Hepatocyte (in vitro differentiated cells): ENCODE results near the gene ZNF511. TPM values are rescaled to one million over a fixed set of nuclear protein-coding genes. Genes with fewer than 3 reads are reported as not detected.

Experiments used
- DNase-seq: peaks from one replicate; pipeline ENCODE4 v3.0.0-alpha.2; 2016; ENCODE audit warnings: low spot score
- H2AFZ ChIP-seq: fragments of 200-600 bp; sonication (generic); 2 replicates; pipeline ENCODE4 v1.6.0; 2016; ENCODE audit warnings: antibody characterized with exemption, mild to moderate bottlenecking
- H3K27ac ChIP-seq: fragments of 200-600 bp; sonication (generic); 2 replicates; pipeline ENCODE4 v1.5.1; 2016; ENCODE audit warnings: mild to moderate bottlenecking
- H3K27me3 ChIP-seq: fragments of 200-600 bp; sonication (generic); 2 replicates; pipeline ENCODE4 v1.6.1; 2016
- H3K36me3 ChIP-seq: fragments of 200-600 bp; sonication (generic); replicated peaks from 2 replicates; pipeline ENCODE4 v1.5.1; 2016; ENCODE audit warnings: low read depth; ENCODE audit not compliant: insufficient read depth
- H3K4me1 ChIP-seq: fragments of 200-600 bp; sonication (generic); 2 replicates; pipeline ENCODE4 v1.5.1; 2016; ENCODE audit warnings: mild to moderate bottlenecking, moderate library complexity; ENCODE audit not compliant: insufficient read depth
- H3K4me2 ChIP-seq: fragments of 200-600 bp; sonication (generic); 2 replicates; pipeline ENCODE4 v1.6.0; 2016
- H3K4me3 ChIP-seq: fragments of 200-600 bp; sonication (generic); 2 replicates; pipeline ENCODE4 v1.5.1; 2016; ENCODE audit warnings: mild to moderate bottlenecking
- H3K79me2 ChIP-seq: fragments of 200-600 bp; sonication (generic); 2 replicates; pipeline ENCODE4 v1.6.0; 2017; ENCODE audit warnings: mild to moderate bottlenecking
- H3K9me2 ChIP-seq: fragments of 200-600 bp; sonication (generic); replicated peaks from 2 replicates; pipeline ENCODE4 v1.6.0; 2017; ENCODE audit warnings: mild to moderate bottlenecking; ENCODE audit not compliant: insufficient read depth
- H3K9me3 ChIP-seq: fragments of 200-600 bp; sonication (generic); 2 replicates; pipeline ENCODE4 v1.5.1; 2016; ENCODE audit warnings: low read depth, mild to moderate bottlenecking
- H4K20me1 ChIP-seq: fragments of 200-600 bp; sonication (generic); 2 replicates; pipeline ENCODE4 v1.6.0; 2016; ENCODE audit warnings: mild to moderate bottlenecking; ENCODE audit not compliant: insufficient read depth, poor library complexity, severe bottlenecking
- CTCF ChIP-seq: fragments of 200-600 bp; sonication (generic); IDR thresholded peaks from 2 replicates; pipeline ENCODE4 v1.5.1; 2016; ENCODE audit warnings: antibody characterized with exemption, mild to moderate bottlenecking; ENCODE audit not compliant: poor library complexity
- EZH2 ChIP-seq: fragments of 200-600 bp; sonication (generic); IDR thresholded peaks from 2 replicates; pipeline ENCODE4 v1.6.1; 2016; ENCODE audit warnings: antibody characterized with exemption, mild to moderate bottlenecking, borderline replicate concordance
- EZH2phosphoT487 ChIP-seq: fragments of 200-600 bp; sonication (generic); IDR thresholded peaks from one replicate; pipeline ENCODE4 v1.6.1; 2018; ENCODE audit warnings: antibody characterized with exemption, mild to moderate bottlenecking, low read depth, moderate library complexity; ENCODE audit not compliant: unreplicated experiment, severe bottlenecking
- WGBS: methylation state at CpG from one replicate; pipeline ENCODE4 v1.1.6; 2016; ENCODE audit warnings: low lambda C conversion rate; ENCODE audit errors: missing lambda C conversion rate; 5-methylcytosine and 5-hydroxymethylcytosine counted together
- polyA plus RNA-seq: library from polyadenylated mRNA; unstranded; fragments of >200 nt; fragmentation: Nextera tagmentation; extraction: Ambion mirVana; gene quantifications from 2 replicates; pipeline ENCODE4 v1.2.1, GENCODE V29; 2016
- small RNA-seq: library from RNA; depleted of rRNA; stranded (forward); fragments of <200 nt; gene quantifications from one replicate; pipeline ENCODE3, GENCODE V24; 2014
- total RNA-seq: library from RNA; depleted of rRNA; stranded (reverse); fragments of >200 nt; gene quantifications from 2 replicates; pipeline ENCODE4 v1.2.3, GENCODE V29; 2014

ZNF511 gene
- total and polyA plus RNA-seq, 2 experiments from 2014 or later, result 36.9 to 56.9 TPM

- TF ChIP-seq EZH2phosphoT487 (no peak), CTCF (no peak), EZH2 (no peak)
- Histone ChIP-seq H3K4me3 (no peak overlapping the region), H3K4me2 (no peak overlapping the region), H3K4me1 (peaks cover 17% of the 10 kb centered on the region), H3K27ac (no peak overlapping the region), H3K36me3 (no peaks in the 10 kb centered on the region), H3K27me3 (no peaks in the 10 kb centered on the region), H3K79me2 (no peaks in the 10 kb centered on the region), H4K20me1 (no peaks in the 10 kb centered on the region), H2AFZ (no peak overlapping the region), H3K9me3 (no peaks in the 10 kb centered on the region), H3K9me2 (no peaks in the 10 kb centered on the region)
- no peak for DNase-seq
- WGBS, result 95% methylated on average over 18 of the region's 18 CpGs
Observed at GRCh38 chr10:133361773-133362441, 53.2 kb downstream of the ZNF511 start.

Small RNA genes within 50 kb of the gene (small RNA-seq; reads per million reads assigned to genes)
- gene BANF1P2, result not detected

Other genes starting within 250 kb of the ZNF511 start
- gene ADGRA1, start 221.0 kb upstream of the ZNF511 start, total RNA-seq, result 0.47 TPM in 1 of 2 replicates, not detected in the other
- not detected in 2 replicates for gene ADGRA1, start 221.0 kb upstream of the ZNF511 start, polyA plus RNA-seq
- gene KNDC1, start 148.7 kb upstream of the ZNF511 start, total RNA-seq, result 3.8 and 13.4 TPM in 2 replicates
- 4.0 and 4.3 TPM in 2 replicates for gene KNDC1, start 148.7 kb upstream of the ZNF511 start, polyA plus RNA-seq
- not detected in 2 replicates for gene UTF1, start 78.7 kb upstream of the ZNF511 start, total RNA-seq
- not detected in 2 replicates for gene UTF1, start 78.7 kb upstream of the ZNF511 start, polyA plus RNA-seq
- gene VENTX, start 71.1 kb upstream of the ZNF511 start, total RNA-seq, result not detected in 2 replicates
- gene VENTX, start 71.1 kb upstream of the ZNF511 start, polyA plus RNA-seq, result not detected in 2 replicates
- gene ADAM8, start 32.0 kb upstream of the ZNF511 start, total RNA-seq, result 1.9 and 5.1 TPM in 2 replicates
- 3.0 and 5.4 TPM in 2 replicates for gene ADAM8, start 32.0 kb upstream of the ZNF511 start, polyA plus RNA-seq
- 39.9 and 44.8 TPM in 2 replicates for gene TUBGCP2, start within 50 bp of the ZNF511 start, total RNA-seq
- 51.5 and 54.7 TPM in 2 replicates for gene TUBGCP2, start within 50 bp of the ZNF511 start, polyA plus RNA-seq
- 2.3 TPM in 1 of 2 replicates, not detected in the other for gene CALY, start 28.0 kb downstream of the ZNF511 start, total RNA-seq
- 3.1 and 3.7 TPM in 2 replicates for gene CALY, start 28.0 kb downstream of the ZNF511 start, polyA plus RNA-seq
- 146 and 156 TPM in 2 replicates for gene PRAP1, start 38.5 kb downstream of the ZNF511 start, total RNA-seq
- gene PRAP1, start 38.5 kb downstream of the ZNF511 start, polyA plus RNA-seq, result 178 and 324 TPM in 2 replicates
- 17.3 and 34.6 TPM in 2 replicates for gene FUOM, start 49.1 kb downstream of the ZNF511 start, total RNA-seq
- gene FUOM, start 49.1 kb downstream of the ZNF511 start, polyA plus RNA-seq, result 31.1 and 35.0 TPM in 2 replicates
- gene ECHS1, start 64.4 kb downstream of the ZNF511 start, total RNA-seq, result 146 TPM in 2 replicates
- 167 and 204 TPM in 2 replicates for gene ECHS1, start 64.4 kb downstream of the ZNF511 start, polyA plus RNA-seq
- 11.5 and 12.7 TPM in 2 replicates for gene PAOX, start 70.3 kb downstream of the ZNF511 start, total RNA-seq
- 19.6 and 27.6 TPM in 2 replicates for gene PAOX, start 70.3 kb downstream of the ZNF511 start, polyA plus RNA-seq
- 53.2 and 57.0 TPM in 2 replicates for gene MTG1, start 85.2 kb downstream of the ZNF511 start, total RNA-seq
- gene MTG1, start 85.2 kb downstream of the ZNF511 start, polyA plus RNA-seq, result 154 and 180 TPM in 2 replicates
- gene SPRN, start 115.7 kb downstream of the ZNF511 start, total RNA-seq, result 0.28 and 0.97 TPM in 2 replicates
- 2.6 and 2.7 TPM in 2 replicates for gene SPRN, start 115.7 kb downstream of the ZNF511 start, polyA plus RNA-seq
- gene SCART1, start 145.0 kb downstream of the ZNF511 start, total RNA-seq, result 0.16 and 1.00 TPM in 2 replicates
- 0.22 and 0.63 TPM in 2 replicates for gene SCART1, start 145.0 kb downstream of the ZNF511 start, polyA plus RNA-seq
- gene CYP2E1, start 218.4 kb downstream of the ZNF511 start, total RNA-seq, result 0.43 TPM in 1 of 2 replicates, not detected in the other
- 0.47 TPM in 1 of 2 replicates, not detected in the other for gene CYP2E1, start 218.4 kb downstream of the ZNF511 start, polyA plus RNA-seq